Gastrocnemius medialis (tissue), 4 donors: Measurements from ENCODE around the gene CLHC1.

Experiments used
- CTCF ChIP-seq, 5 experiments: fragments of 450-650 bp in 3 of 5; fragments of 200-600 bp in 2 of 5; sonication (generic) in 2 of 5; IDR thresholded peaks in 4 of 5; conservative IDR thresholded peaks in 1 of 5; 1 replicate in 4 of 5; 2 replicates in 1 of 5; pipeline ENCODE4 v1.5.1; 2016 to 2019; ENCODE audit warnings: antibody characterized with exemption in 5 of 5, mild to moderate bottlenecking in 3 of 5, moderate library complexity in 3 of 5
- POLR2A ChIP-seq, 2 donors: fragments of 450-650 bp; IDR thresholded peaks; one replicate each; pipeline ENCODE4 v1.6.1; 2017; ENCODE audit warnings: antibody characterized with exemption in 2 of 2, mild to moderate bottlenecking in 2 of 2, moderate library complexity in 2 of 2

DNA sequence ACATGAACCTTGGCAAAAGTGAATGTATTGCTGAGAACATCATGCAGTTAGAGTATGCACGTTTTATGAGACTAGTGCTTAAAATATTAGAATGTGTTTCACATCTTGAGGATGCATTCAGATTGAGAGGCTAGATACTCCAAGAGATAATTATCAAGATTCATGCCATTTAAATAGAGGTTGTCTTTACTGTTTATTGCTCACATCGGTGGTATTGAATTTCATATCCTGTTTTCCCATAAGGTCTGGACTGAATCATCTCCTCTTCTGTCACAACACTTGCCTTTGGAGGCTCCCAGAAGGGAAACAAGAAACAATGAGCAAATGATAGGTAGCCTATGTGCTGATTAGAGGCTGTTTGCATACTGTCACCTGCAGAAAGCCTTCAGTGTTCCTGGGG, 83.8 kb downstream of the CLHC1 start:
- TF ChIP-seq CTCF (IDR thresholded peaks at IDR 0.05 in 4 of 5, conservative IDR thresholded peaks at IDR 0.05 in 1 of 5) (no peak), POLR2A (IDR thresholded peaks at IDR 0.05) (no peak)
